Measurements from ENCODE around the gene ARHGEF38. TPM values are rescaled to one million over a fixed set of nuclear protein-coding genes. Genes with fewer than 3 reads are reported as not detected.

ARHGEF38 gene
- total RNA-seq, 2 experiments from 2014 or later, result not detected

DNA sequence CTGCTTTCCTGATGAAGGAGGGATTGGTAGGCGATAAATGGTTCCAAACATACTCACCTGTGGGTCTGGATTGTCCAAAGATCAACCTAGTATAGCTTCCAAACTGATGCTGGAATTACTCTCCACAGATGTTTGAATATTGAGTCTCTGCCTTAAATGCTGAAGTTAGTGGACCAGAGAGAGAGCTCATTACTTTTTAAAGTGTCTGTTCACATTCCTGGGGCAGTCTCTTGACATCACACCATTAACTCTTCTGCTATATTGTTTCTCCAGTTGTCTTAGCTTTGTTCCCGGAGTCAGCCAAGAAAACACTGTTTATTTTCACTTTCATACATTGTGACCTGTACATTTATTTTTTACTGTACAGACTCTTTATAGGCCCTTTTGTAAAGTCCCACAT is 35.4 kb downstream of the ARHGEF38 start:
- ATAC-seq (no peak), DNase-seq (no peak)
- TF ChIP-seq, protein P1, sequence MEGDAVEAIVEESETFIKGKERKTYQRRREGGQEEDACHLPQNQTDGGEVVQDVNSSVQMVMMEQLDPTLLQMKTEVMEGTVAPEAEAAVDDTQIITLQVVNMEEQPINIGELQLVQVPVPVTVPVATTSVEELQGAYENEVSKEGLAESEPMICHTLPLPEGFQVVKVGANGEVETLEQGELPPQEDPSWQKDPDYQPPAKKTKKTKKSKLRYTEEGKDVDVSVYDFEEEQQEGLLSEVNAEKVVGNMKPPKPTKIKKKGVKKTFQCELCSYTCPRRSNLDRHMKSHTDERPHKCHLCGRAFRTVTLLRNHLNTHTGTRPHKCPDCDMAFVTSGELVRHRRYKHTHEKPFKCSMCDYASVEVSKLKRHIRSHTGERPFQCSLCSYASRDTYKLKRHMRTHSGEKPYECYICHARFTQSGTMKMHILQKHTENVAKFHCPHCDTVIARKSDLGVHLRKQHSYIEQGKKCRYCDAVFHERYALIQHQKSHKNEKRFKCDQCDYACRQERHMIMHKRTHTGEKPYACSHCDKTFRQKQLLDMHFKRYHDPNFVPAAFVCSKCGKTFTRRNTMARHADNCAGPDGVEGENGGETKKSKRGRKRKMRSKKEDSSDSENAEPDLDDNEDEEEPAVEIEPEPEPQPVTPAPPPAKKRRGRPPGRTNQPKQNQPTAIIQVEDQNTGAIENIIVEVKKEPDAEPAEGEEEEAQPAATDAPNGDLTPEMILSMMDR (IDR thresholded peaks at IDR 0.05), result no peak
- no peak overlapping the region for H3K27ac Mint-ChIP-seq
- intact Hi-C loops (cut with micrococcal nuclease), result no loop called here
- H3K36me3 Mint-ChIP-seq (ENCODE audit: low read depth), result no peaks in the 10 kb centered on the region
- H3K9me3 Mint-ChIP-seq, result no peaks in the 10 kb centered on the region
- no peaks in the 10 kb centered on the region for H3K4me1 Mint-ChIP-seq (ENCODE audit: low read depth)
- H3K4me3 Mint-ChIP-seq, result no peak overlapping the region
- ChIA-PET POLR2A (no interaction called here), CTCF (no interaction called here)
- H3K27me3 Mint-ChIP-seq, result peaks cover 16% of the 10 kb centered on the region

DNA sequence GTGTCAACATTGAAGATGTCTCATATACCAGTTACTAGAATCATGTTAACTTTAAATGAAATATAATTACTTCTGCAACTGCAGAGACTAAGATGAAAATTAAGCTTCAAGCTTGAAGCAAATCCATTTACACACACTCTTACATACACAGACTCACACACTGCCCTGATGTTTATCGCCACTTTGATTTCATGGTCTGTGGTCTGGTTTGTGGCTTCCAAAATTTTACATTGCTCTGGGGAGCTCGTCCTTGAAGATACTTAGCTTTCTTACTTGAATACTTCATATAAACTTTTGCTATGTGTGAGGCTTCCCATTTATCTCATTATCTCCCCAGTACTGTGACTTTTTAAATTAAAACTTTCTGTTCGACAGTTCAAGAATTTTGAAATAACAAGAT is 35.8 kb downstream of the ARHGEF38 start:
- TF ChIP-seq, protein P1 (IDR thresholded peaks at IDR 0.05), result no peak
- no peak overlapping the region for H3K4me3 Mint-ChIP-seq
- intact Hi-C loops (cut with micrococcal nuclease), result no loop called here
- no peak overlapping the region for H3K27ac Mint-ChIP-seq
- ChIA-PET POLR2A (no interaction called here), CTCF (no interaction called here)
- H3K27me3 Mint-ChIP-seq, result peaks cover 16% of the 10 kb centered on the region
- H3K4me1 Mint-ChIP-seq (ENCODE audit: low read depth), result no peaks in the 10 kb centered on the region
- H3K36me3 Mint-ChIP-seq (ENCODE audit: low read depth), result no peaks in the 10 kb centered on the region
- DNase-seq (no peak), ATAC-seq (no peak)
- H3K9me3 Mint-ChIP-seq, result no peaks in the 10 kb centered on the region

DNA sequence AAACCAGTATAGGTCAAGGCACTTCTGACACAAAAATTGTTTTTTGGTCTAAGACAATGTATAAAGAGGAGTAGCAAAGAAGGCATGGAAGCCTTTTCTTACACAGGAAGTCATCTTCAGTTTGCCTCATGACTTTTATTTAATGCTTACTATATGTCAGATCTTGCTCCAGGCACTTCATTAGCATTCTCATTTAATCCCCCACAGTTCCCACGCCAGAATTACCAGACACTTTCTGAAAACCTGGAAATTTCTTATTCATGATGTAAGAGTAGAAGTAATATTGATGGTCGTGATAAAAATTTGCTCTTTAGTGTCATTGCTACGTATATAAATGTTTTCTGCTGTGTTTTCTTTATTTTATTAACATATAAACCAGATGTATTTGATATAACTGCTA is 39.2 kb downstream of the ARHGEF38 start:
- Mint-ChIP-seq H3K4me1 (ENCODE audit: low read depth) (no peaks in the 10 kb centered on the region), H3K27me3 (peaks cover 14% of the 10 kb centered on the region), H3K36me3 (ENCODE audit: low read depth) (no peaks in the 10 kb centered on the region), H3K9me3 (no peaks in the 10 kb centered on the region), H3K27ac (no peak overlapping the region), H3K4me3 (no peak overlapping the region)
- intact Hi-C loops (cut with micrococcal nuclease), result no loop called here
- ATAC-seq (no peak), DNase-seq (no peak)
- TF ChIP-seq, protein P1 (IDR thresholded peaks at IDR 0.05), result no peak
- ChIA-PET CTCF (no interaction called here), POLR2A (no interaction called here)

DNA sequence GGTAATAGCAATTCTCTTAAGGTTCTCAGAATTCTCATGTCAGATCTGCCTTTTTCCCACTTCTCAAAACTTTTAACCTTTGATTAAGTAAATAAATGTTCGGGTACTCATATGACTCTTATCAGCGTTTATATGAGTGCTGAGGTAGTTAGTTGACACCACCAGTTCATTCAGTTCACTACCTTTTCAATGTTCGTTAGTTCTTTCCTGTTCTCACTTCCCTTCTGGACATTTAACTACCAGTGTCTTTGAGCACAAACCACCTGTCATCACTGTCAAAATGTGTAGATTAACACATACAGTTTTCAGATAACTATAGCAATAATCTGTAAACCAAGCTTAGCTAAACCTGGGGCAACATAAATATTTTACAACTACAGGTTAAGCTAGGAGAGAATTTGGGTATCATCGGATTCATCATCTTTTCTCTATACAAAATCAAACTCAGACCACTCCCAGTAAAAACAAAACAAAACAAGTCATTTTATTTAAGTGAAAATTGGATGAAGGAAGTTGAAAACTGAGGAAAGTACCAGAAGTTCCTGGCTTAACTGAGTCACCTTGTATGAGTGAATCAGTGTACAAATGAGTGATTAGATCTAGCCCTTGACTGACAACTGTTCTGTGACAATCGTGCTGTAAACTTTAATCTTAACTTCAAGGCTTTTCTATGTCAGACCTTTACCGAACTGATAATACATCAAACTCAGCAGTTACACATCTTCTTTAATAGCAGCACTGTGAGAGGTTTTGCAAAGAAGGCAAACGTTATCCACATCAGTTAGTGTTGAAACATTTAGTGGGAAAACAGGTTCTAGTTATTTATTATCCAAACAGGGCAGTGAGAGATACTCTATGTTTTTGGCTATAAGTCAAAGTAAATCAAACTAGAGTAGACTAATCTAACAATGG is 41.9 kb downstream of the ARHGEF38 start:
- Mint-ChIP-seq H3K27ac (no peak overlapping the region), H3K36me3 (ENCODE audit: low read depth) (no peaks in the 10 kb centered on the region), H3K4me3 (no peak overlapping the region), H3K9me3 (no peaks in the 10 kb centered on the region), H3K4me1 (ENCODE audit: low read depth) (no peaks in the 10 kb centered on the region), H3K27me3 (peaks cover 14% of the 10 kb centered on the region)
- intact Hi-C loops (cut with micrococcal nuclease), result no loop called here
- DNase-seq (no peak), ATAC-seq (no peak)
- CTCF ChIA-PET, result interaction anchor here (0.6 kb wide), 1 partner anchor 83 kb away, joined by 3 read pairs; no protein-coding TSS in a partner anchor
- POLR2A ChIA-PET, result no interaction called here
- TF ChIP-seq, protein P1 (IDR thresholded peaks at IDR 0.05), result no peak

DNA sequence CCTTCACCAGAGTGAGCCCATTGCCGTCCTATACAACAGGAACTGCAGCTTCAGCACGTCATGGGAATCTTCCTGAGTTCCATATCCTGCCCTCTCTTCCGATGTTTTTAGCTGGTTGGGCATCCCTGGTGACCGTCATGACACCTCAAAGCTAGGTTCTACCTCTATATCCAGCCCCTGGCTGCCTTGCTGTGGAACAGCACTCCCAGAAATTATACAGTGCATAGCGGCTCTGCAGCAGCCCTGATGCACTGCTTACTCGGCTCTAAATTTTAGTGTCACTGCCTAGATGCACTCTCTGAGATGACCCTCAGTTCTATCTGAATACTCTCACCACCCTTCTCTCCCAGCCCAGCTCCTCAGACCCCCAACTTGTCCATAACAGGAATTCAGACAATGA is 44.3 kb downstream of the ARHGEF38 start:
- DNase-seq, result no peak
- no peak for ATAC-seq
- Mint-ChIP-seq H3K4me1 (ENCODE audit: low read depth) (no peaks in the 10 kb centered on the region), H3K36me3 (ENCODE audit: low read depth) (no peaks in the 10 kb centered on the region), H3K27ac (no peak overlapping the region), H3K4me3 (no peak overlapping the region), H3K27me3 (peaks cover 10% of the 10 kb centered on the region), H3K9me3 (no peaks in the 10 kb centered on the region)
- intact Hi-C loops (cut with micrococcal nuclease), result no loop called here
- TF ChIP-seq, protein P1 (IDR thresholded peaks at IDR 0.05), result no peak
- CTCF ChIA-PET, result no interaction called here
- POLR2A ChIA-PET, result no interaction called here

Measured in activated CD8-positive, alpha-beta T cell treated with anti-CD3 and anti-CD28 coated beads for 36 hours (primary cell).